Inferior parietal cortex (tissue), 1 donor: ENCODE measurements around the gene AFF3.
"Not testable (repeated sequence)": the region's sequence is repeated elsewhere in the genome, so short reads cannot be mapped to it uniquely, and the experiment has no call there.

ENCODE experiments used
- DNase-seq: peaks from one replicate; pipeline ENCODE4 v3.0.0-alpha.2; 2016; ENCODE audit errors: extremely low spot score

AFF3 gene

DNA sequence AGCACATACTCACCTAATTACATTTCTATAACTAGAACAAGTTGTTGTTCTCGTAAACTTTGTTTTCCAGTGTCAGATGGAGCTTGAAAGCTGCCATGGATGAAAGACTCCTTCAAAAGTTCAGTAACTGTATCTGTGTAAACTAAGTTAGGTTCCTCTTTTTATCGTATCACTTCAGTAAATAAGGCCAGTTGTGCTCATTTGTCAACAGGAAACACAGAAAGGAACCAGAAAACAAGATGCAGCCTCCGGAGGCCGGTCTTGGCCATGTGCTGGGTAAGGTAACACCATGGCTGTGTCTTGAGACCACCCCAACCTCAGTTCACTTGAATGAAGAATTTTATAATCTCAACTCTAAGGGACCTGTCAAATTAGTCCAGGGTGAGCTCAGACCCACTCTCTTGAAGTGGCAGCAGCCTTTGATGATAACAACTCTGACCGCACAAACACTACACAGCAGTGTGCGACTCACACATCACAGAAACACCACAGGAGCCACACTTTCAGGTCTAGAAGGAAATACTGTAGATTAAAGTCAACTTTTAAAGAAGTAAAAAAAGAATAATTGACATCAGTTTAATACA lies 213.8 kb downstream of the AFF3 start:
- DNase-seq = no peak

DNA sequence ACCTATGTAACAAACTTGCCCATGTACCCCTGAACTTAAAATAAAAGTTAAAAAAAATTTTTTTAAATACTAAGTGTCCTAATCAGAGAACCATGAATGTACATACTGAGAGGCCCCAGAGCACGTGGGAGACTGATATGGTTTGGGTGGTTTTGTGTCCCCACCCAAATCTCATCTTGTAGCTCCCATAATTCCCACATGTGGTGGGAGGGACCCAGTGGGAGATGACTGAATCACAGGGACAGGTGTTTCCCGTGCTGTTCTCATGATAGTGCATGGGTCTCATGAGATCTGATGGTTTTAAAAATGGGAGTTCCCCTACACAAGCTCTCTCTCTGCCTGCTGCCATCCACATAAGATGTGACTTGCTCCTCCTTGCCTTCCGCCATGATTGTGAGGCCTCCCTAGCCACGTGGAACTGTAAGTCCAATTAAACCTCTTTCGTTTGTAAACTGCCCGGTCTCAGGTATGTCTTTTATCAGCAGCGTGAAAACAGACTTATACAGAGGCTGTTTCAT lies 214.6 kb downstream of the AFF3 start:
- DNase-seq = not testable (repeated sequence)

DNA sequence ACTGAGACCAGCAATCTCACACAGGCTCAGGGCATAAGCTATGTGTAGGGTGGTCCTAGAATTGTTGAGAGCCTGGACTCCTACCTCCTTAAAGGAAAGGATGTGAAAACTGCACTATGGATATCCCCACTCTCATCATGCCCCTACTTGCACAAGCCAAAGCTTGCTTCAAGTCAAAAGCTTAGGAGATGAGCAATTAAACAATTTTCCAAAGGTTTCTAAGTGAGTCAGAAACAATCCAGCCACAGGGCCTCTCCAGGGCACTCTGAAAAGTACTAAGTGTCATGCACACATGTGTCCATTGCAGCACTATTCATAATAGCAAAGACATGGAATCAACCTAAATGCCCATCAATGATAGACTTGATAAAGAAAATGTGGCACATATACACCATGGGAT lies 215.4 kb downstream of the AFF3 start:
- no peak for DNase-seq

DNA sequence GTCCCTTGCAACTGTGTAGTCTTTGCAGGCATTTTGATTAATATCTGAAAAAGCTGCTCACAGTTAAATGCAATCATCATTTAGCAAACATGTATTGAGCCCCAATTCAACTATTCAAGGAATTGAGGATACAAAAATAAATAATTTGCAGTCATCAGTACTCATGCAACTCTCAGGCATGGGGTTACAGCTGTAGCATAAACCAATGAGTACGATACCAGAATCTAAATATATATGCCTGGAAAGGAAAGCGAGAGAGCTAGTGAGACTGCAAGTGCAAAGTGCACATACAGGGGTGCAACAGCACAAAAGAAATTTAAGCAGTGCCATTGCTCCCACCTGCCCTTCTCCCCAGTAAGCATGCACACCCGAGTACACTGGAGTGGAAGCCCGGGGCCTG lies 216.4 kb downstream of the AFF3 start:
- DNase-seq = no peak

DNA sequence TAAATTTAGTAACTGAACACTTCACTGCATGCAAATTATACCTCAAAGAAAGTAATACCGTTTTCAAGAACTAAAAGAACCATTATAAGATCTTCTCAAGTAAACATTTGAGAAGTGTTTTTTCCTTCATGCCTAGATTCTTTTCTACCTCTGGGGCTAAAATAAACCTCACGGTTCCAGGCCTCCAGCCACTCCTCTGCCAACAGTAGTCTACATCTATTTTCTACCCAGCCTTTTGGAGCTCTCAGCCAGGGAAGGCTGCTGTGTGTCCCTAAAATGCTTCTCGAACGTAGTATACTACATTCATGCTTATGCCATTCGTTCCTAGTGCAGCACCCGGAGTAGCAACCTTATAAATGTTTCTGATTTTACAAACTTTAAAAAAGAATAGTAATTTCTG lies 219.7 kb downstream of the AFF3 start:
- DNase-seq = no peak

DNA sequence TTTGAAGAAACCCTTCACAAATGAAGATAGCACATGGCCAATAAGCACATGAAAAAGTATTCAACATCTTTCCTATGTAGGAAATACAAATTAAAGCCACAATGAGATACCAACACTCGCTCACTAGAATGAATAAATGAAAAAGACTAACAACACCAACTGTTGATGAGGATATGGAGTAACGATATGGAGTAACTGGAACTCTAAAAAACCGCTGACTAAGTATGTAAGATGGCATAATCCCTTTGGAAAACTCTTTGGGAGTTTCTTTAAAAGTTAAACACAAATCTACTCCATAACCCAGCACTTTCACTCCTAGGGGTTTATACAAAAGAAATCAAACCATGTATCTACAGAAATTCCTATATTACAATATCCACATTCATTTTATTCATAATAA lies 220.5 kb downstream of the AFF3 start:
- no peak for DNase-seq

DNA sequence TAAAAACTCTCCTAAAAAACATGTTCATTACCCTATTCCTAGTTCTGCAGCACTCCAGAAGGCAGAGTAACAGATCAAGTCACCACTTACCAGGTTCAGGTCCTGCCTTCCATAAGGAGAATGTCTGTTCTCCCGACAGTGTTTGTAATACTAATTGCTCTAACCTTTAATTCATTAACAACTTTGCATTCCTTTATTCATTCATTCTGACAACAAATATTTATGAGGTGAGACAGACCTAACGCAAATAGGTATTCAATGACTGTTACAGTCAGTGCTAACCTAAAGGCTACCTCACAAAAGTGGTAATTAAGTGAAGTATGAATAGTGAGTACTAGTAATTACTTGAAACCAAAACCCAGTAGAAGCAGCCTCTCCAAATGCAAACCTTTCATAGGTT lies 224.0 kb downstream of the AFF3 start:
- DNase-seq = no peak

DNA sequence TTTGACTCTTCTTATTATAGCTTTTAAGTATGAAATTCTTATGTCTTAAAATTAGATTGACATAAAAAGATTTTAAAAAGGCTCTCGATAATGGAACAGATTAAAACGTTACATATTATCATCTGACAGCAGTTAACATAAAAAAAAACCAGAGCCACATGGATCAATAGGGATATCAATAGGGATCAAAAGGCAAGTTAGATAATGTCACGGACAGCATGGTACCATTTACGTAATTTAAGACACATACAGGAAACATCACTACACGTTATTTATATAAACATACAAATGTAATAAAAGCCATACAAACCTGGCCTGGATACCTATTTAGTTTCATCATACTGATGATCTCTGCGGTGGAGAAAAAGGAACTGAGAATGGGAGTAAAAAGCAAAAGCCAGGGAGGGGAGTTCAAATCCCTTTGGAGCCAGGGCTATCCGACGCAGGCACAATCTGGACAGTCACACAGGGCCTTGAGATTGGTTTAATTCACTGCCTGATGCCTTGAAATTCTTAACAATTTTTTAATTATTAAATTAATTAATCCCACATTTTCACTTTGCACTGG lies 227.2 kb downstream of the AFF3 start:
- no peak for DNase-seq

DNA sequence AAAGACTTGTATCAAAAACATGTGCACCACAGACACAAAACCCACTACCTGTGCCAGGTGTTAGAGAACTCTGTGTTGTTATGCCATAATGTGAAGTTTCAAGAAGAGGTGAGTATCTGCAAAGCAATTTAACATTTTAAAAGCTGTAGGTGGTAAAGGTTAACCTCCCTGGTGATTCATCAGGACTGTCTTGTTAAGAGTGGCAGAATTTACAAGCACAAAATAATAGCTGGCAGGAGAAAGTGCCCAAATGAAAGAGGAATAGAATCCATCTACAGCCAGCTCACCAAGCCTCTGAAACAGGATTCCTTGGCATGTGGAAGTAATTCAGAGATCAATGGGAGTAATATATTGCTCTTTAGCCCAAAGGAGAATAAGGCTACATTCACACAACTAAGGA lies 230.7 kb downstream of the AFF3 start:
- DNase-seq = no peak

DNA sequence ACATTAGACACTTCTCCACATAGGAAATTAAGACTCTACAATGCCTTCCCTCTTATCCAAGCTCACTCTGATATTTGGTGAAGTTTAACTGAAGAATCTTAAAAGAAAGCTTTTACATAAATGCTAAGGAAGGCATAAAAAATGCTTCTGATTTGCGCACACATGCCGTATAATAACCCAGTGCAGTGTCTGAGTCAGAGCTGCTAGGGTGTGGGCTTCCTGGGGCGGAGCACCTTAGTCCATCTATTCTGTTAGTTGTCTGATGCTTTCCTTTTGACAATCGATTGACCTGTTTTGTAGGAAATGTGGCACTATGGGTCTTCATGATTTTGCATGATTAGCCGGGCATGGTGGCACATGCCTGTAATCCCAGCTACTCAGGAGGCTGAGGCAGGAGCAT lies 231.5 kb downstream of the AFF3 start:
- DNase-seq = no peak

DNA sequence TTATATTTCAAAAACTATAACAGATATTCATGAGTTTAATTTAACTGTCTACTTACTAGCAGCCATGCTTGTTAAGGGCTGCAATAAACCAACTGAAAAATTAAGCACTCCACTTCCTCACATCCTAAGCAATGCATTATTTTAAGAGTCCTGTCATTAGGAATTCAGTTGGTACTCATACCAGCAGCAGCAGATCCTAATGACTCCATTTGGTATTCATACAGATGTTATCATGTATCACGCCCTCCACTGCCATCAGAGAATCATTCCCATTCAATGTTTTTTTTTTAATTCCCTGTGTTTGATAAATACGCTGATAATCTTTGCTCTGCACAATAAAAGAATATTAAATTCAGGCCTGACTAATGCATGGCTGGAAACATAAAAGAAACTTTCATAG lies 236.8 kb downstream of the AFF3 start:
- DNase-seq = no peak

DNA sequence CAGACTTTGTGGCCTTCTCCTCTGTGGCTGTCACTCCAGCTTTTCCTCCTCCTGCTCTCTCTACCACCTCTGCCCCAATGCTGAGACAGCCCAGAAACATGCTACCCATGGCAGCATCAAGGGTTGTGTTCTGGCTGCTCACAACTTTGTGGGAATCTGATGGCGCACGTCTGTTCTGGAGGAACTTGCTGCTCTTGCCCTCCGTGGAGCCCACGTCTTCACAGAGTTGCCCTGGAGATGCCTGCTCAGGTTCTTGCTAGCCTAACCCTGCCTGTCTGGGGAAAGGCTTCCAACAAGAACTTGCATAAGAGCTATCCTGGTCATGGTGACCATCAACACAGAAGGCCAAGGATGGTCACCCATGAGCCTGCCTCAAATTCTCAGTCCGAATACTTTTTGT lies 237.4 kb downstream of the AFF3 start:
- no peak for DNase-seq

DNA sequence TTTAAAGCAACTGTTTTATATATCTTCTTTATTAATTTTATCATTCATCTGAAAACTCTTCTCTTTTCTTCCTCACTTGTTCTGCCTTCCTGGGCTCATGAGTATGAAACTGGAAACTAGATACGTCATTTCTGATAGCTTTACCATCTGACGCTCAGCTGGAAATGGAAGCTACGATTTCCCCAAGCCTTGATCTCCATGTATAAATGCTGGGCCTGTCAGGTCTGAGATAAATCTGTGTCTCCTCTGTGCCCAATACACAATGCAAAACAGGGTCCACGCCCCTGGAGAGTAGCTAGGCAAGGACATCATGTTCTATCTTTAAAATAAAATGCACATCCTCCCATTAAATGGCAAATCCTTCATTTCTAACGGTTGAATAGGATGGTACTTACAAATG lies 238.4 kb downstream of the AFF3 start:
- no peak for DNase-seq

DNA sequence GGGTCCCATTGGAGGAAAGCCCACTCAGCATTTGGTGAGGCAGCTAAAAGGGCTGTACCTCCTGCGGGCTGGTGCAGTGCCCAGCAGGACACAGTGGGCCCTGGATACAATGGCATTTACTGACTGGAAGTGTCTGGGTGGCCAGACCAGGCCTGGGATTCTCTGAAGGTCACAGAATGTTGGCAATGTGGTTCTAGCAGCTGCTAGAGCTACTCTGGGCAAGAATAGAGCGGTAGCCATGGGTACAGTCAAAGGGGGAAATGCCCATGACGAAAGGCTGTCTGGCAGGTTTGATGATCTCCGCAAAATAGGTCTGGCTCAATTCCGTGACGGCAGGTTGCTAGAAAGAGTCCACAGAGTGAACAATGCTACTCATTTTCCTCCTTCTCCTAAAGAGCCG lies 241.8 kb downstream of the AFF3 start:
- no peak for DNase-seq

DNA sequence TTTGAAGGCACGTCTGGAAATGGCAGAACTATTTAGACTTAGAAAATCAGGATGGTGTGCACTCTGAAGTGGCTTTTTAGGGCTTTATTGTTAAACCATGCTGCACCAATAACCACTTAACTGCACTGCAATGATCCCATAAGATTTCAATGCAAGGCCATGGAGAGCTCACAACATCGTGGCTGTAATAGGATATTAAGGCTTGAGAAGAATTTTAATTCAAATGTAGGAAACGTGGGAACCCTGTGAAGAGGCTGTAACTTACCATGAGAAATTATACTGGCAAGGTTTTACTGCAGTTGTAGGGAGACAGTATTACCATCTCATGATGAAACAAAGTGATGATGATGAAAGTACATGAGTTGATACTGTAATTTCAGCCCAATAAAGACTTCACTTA lies 242.5 kb downstream of the AFF3 start:
- no peak for DNase-seq

DNA sequence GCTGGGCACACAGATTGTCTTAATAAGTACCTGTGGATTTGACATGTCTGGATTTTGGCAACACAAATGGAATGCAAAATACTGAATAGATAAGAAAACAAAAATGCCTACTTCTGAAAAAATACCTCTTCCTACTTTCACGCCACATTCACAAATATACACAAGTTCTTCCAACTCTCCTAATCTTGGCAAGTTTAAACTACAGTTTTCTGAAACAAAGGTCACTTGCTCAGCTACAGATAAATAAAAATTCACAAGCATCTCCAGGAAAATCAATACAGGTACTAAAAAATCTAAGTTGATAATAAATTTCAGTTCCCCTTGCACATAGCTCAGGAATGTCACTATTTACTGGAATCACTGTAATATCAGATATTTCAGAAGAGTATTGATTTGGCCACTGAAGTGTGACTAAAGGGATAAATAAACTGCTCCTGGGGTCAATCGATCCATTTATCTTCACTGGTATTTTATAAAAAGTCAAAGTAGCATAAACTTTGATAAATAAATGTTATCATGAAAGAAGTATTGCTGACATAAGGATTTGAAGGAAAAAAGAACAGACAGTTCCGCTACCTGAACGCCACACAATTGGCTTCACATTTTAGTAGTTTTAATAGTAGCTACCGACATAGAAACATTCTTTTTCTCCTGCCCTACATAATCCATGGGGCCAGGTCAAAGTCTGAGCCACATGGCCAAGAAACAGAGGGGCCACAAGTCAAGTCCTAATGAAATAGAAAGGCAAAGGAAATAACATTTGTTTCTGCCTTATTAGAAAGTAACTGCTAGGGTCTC lies 243.1 kb downstream of the AFF3 start:
- DNase-seq = no peak

DNA sequence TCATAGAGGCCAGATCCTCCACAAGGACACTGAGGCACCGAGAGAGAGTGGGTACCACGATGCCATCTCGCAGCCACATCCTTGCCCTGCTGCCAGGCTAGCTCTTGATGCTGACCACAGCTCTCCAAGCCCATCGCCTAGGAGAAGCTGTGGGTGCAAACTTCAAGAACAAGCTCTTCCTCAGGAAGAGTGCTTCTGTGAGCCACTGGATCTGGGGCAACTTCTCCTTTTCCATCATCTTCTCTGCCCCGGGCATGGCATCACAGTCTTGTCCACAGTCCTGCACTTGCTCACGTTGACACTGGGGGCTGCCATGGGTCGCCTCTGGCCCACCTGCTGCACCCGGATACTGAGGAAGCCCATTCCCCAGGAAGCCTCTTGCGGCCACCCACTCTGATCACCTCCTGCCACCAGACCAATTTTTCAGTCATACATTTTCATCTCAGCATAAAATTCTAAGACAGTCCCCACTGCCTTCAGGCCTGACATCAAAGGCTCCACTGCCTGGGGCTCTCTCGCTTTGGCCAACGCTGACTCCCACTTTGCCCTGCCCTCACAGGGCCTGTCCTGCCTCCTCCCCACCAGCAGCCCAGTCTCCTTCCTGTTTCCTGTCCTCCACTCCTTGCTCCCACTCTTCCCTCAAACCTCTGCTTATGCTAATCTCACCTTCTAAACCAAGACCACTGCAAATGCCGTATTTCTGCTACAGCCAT lies 243.9 kb downstream of the AFF3 start:
- DNase-seq = no peak

DNA sequence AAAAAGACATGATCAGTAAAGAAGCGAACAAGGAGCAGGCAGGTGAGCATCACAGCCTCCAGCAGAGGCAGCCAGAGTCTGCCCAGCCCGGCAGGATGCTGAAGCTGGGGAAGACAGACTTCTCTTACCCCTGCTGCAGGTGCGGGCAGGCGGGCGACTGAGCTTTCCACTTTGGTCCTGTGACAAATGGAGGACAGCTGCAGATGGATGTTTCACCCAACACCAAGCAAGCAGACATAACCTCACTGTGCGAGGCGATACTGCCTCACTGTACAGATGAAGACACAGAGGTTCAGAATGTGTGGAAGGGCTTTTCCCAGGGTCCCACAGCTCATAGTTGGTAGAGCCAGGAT lies 251.0 kb downstream of the AFF3 start:
- no peak for DNase-seq

DNA sequence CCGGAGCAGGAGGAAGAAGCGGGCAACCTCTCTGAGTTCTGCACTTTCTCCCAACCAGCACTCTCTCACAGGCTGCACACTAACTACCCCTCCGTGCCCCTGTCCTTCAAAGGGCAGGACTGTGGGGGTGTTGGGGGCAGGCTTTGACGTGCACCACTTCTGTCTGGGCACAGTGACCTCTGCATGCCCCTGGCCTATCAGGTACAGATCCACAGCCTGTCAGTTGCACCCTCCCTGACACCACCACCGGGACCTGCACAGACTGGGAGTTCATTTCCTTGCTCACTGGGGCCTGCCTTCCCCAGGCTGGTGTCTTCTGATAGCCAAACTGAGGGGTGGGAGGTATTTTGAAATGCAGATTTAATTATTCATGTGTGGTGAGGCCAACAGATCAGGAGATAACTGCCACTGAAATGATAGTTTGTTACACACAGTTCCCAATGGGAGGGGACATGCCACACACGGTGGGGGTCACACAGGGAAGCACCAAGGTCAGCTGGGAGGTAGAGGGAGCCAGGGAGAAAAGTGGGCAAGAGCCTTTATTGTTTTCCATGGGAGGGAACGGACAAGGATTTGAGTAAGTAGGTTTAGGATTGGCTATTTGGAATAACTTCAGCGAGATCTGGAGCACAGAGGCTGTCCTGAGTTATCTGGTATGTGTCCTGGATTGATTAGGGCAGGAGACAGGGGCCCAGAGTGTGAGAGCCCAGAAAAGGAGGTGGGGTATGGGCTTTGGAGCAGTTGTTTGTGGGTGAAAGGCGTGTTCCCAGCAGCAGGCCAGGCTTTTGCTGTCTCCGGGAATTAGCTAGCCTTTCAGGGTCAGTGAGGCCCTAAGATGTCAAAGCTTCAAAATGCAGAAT lies 251.6 kb downstream of the AFF3 start:
- no peak for DNase-seq

DNA sequence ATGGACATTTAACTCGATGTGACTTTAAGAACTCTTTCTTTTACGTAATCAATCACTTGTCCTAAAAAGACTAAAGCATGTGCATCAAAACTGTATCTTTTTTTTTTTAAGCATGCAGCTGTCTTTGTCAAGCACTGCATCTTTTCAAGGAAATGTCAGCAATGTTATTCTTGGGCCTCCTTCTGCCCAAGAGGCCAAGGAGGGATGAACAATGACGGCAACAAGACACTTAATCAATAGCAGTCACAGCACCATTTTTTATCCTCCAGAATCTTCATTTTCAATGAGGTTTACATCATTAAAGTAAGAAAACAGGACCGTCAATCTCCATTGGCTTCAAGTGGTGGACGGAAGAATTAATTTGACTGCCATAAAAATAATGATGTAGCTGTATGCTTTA lies 253.8 kb downstream of the AFF3 start:
- no peak for DNase-seq

DNA sequence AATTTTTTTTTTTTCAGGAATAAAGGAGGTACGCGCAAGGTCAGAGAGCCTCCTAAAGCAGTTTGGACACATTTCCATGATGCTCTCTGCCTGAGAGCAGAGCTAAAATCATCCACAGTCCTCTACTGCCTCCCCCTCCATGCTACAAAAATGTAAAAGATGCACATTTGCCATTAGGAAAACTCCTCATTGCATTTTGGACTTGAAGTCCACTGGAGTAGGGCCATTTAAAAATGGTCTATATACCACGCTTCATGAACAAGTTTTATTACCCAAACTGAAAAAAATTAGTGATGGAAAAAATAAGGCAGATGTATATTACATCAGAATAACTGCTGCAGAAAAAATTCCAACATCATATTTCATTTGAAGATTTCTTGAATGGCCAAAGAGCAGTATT lies 256.0 kb downstream of the AFF3 start:
- DNase-seq = no peak

DNA sequence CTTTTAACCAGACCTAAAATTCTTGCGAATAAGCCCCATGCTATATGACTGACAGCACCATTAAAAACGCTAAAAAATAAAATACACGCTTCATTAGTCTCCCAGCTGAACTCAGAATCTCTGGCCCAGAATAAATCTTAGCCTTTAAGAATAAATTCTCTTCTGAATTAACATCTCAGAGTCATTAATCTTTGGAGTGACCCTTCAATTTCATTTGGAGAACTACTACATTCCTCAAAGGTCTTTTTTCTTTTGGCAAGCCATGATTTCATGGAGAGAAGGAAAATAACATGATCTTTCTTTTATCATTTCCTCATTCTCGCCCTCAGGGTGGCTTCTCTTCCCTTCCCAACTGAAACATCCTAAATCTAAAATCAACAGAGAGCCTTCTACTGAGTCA lies 259.0 kb downstream of the AFF3 start:
- DNase-seq = no peak
